ENCODE measurements around the gene GALM.

- TF ChIP-seq, protein P1, sequence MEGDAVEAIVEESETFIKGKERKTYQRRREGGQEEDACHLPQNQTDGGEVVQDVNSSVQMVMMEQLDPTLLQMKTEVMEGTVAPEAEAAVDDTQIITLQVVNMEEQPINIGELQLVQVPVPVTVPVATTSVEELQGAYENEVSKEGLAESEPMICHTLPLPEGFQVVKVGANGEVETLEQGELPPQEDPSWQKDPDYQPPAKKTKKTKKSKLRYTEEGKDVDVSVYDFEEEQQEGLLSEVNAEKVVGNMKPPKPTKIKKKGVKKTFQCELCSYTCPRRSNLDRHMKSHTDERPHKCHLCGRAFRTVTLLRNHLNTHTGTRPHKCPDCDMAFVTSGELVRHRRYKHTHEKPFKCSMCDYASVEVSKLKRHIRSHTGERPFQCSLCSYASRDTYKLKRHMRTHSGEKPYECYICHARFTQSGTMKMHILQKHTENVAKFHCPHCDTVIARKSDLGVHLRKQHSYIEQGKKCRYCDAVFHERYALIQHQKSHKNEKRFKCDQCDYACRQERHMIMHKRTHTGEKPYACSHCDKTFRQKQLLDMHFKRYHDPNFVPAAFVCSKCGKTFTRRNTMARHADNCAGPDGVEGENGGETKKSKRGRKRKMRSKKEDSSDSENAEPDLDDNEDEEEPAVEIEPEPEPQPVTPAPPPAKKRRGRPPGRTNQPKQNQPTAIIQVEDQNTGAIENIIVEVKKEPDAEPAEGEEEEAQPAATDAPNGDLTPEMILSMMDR (conservative IDR thresholded peaks at IDR 0.05; ENCODE audit: low read depth, low read length), result no peak
- TF ChIP-seq EZH2phosphoT487 (IDR thresholded peaks at IDR 0.05; ENCODE audit: borderline replicate concordance, low read length) (no peak), EZH2 (IDR thresholded peaks at IDR 0.05; ENCODE audit: low read length, unreplicated experiment) (no peak)
Measured at GRCh38 chr2:38742797-38743559, 77.1 kb downstream of the GALM start.

All from PC-3 (cell line).